ENCODE measurements around the gene CLTB. TPM values are rescaled to one million over a fixed set of nuclear protein-coding genes. Genes with fewer than 3 reads are reported as not detected.

The CLTB gene
- total RNA-seq, 1 donor from 2014 or later: 117 TPM

DNA sequence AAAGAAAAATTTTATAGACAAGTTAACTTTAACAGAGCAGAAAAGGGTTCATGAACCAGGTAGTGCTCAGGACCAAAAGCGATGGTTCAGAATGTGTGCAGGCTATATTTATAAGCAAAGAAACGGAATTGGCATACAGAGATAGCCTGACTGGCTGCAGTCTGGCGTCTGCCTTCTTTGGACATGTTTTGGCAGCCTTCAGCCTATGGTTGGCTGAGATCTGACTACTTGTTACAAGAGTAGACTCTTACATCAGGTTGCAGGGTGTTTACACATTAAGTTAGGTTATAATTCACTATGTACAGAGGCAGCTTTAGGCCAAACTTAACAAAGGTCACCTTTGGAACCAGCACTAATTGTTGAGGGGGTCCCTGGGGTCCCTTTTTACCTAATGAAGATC is 34.9 kb downstream of the CLTB start:
- Histone ChIP-seq H3K9ac (ENCODE audit: low read length) (no peak overlapping the region), H3K27me3 (ENCODE audit: insufficient read depth, low read length) (no peaks in the 10 kb centered on the region), H3K79me2 (ENCODE audit: insufficient read depth, low read length) (peaks cover 23% of the 10 kb centered on the region), H3K36me3 (ENCODE audit: insufficient read depth, low read length) (peaks cover 27% of the 10 kb centered on the region), H3K4me1 (ENCODE audit: insufficient read depth, low read length) (no peaks in the 10 kb centered on the region), H2AFZ (ENCODE audit: low read depth, low read length) (no peak overlapping the region), H4K20me1 (ENCODE audit: insufficient read depth, low read length) (peaks cover 31% of the 10 kb centered on the region), H3K4me3 (ENCODE audit: insufficient read depth, low read depth, low read length) (no peak overlapping the region), H3K4me2 (ENCODE audit: low read length) (no peak overlapping the region), H3K27ac (ENCODE audit: low read depth, low read length) (no peak overlapping the region), H3K9me3 (ENCODE audit: insufficient read depth, low read depth, low read length) (no peaks in the 10 kb centered on the region)
- no peaks in the 10 kb centered on the region for H3K4me1 Mint-ChIP-seq (ENCODE audit: low read depth, unreplicated experiment)
- H3K9me3 Mint-ChIP-seq (ENCODE audit: unreplicated experiment): no peaks in the 10 kb centered on the region
- H3K4me3 Mint-ChIP-seq (ENCODE audit: unreplicated experiment): no peak overlapping the region
- DNase-seq (ENCODE audit: low read depth) (no peak), FAIRE-seq (no peak)
- TF ChIP-seq EZH2 (IDR thresholded peaks at IDR 0.05; ENCODE audit: insufficient read depth, low read length): no peak
- H3K36me3 Mint-ChIP-seq (ENCODE audit: low read depth, unreplicated experiment): peaks cover 15% of the 10 kb centered on the region
- H3K27me3 Mint-ChIP-seq (ENCODE audit: low read depth, unreplicated experiment): no peaks in the 10 kb centered on the region
- H3K27ac Mint-ChIP-seq (ENCODE audit: unreplicated experiment): no peak overlapping the region

DNA sequence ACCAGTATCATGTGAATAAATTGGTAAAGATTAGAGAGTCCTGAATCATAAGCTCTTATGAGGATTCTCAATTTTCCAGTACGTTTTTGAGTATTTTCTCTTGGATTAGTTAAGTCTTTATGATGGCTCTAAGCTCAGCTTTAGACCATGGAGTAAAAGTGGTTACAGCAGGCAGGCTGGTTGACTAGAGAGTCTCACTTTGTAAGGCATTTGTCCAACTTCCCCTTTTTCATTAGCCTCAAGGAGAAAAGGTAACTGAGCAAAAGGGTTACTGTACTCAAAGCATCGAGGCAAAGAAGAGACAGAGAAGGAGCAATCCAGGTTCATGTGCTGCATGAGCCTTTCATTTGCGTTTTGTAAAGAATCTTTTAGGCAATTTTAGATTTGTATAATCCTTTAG is 36.5 kb downstream of the CLTB start:
- Histone ChIP-seq H3K27me3 (ENCODE audit: insufficient read depth, low read length) (no peaks in the 10 kb centered on the region), H3K36me3 (ENCODE audit: insufficient read depth, low read length) (peaks cover 22% of the 10 kb centered on the region), H3K9ac (ENCODE audit: low read length) (no peak overlapping the region), H3K4me3 (ENCODE audit: insufficient read depth, low read depth, low read length) (no peak overlapping the region), H3K79me2 (ENCODE audit: insufficient read depth, low read length) (peaks cover 7% of the 10 kb centered on the region), H2AFZ (ENCODE audit: low read depth, low read length) (no peak overlapping the region), H3K4me1 (ENCODE audit: insufficient read depth, low read length) (no peaks in the 10 kb centered on the region), H3K27ac (ENCODE audit: low read depth, low read length) (no peak overlapping the region), H3K4me2 (ENCODE audit: low read length) (no peak overlapping the region), H4K20me1 (ENCODE audit: insufficient read depth, low read length) (peaks cover 18% of the 10 kb centered on the region), H3K9me3 (ENCODE audit: insufficient read depth, low read depth, low read length) (no peaks in the 10 kb centered on the region)
- Mint-ChIP-seq H3K4me1 (ENCODE audit: low read depth, unreplicated experiment) (no peaks in the 10 kb centered on the region), H3K9me3 (ENCODE audit: unreplicated experiment) (no peaks in the 10 kb centered on the region), H3K4me3 (ENCODE audit: unreplicated experiment) (no peak overlapping the region), H3K36me3 (ENCODE audit: low read depth, unreplicated experiment) (peaks cover 13% of the 10 kb centered on the region), H3K27me3 (ENCODE audit: low read depth, unreplicated experiment) (no peaks in the 10 kb centered on the region), H3K27ac (ENCODE audit: unreplicated experiment) (no peak overlapping the region)
- no peak for DNase-seq (ENCODE audit: low read depth)
- no peak for TF ChIP-seq EZH2 (IDR thresholded peaks at IDR 0.05; ENCODE audit: insufficient read depth, low read length)
- TF ChIP-seq, protein P1, sequence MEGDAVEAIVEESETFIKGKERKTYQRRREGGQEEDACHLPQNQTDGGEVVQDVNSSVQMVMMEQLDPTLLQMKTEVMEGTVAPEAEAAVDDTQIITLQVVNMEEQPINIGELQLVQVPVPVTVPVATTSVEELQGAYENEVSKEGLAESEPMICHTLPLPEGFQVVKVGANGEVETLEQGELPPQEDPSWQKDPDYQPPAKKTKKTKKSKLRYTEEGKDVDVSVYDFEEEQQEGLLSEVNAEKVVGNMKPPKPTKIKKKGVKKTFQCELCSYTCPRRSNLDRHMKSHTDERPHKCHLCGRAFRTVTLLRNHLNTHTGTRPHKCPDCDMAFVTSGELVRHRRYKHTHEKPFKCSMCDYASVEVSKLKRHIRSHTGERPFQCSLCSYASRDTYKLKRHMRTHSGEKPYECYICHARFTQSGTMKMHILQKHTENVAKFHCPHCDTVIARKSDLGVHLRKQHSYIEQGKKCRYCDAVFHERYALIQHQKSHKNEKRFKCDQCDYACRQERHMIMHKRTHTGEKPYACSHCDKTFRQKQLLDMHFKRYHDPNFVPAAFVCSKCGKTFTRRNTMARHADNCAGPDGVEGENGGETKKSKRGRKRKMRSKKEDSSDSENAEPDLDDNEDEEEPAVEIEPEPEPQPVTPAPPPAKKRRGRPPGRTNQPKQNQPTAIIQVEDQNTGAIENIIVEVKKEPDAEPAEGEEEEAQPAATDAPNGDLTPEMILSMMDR (IDR thresholded peaks at IDR 0.05; ENCODE audit: insufficient read depth, low read depth, low read length): no peak
- FAIRE-seq: peak; percentile 62

DNA sequence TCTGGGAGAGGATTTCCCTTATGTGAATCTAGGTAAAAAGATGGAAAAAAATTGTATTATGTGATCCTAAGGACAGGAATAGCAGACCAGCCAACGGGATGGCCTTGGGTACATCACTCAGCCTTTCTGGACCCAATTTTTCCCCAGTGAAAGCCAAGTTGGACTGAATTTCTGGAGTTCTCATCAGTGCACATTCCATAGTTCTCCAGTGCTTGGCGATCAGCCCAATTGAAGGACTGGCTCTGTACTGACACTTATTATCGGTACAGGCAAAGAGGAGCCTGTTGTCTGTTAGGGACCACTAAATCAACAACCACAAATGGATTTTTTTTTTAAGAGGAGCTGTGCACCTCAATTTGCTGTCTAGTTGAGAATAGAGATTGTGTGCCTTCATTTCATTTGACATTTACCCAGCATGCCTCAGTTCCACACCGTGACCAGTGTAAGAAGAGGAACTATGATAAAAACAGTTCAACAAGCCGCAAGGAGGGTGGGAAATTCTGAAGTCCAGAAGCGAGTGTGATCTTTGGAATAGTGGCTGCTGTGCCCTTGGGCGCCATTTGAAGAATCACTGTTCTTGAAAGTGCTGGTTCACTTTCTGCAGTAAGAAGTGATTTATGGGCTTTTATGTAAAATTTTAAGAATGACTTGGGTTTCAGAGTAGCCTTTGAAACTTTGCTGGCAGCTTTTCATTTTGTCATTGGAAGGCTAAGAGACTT is 43.1 kb downstream of the CLTB start:
- H3K9me3 Mint-ChIP-seq (ENCODE audit: unreplicated experiment): no peaks in the 10 kb centered on the region
- H3K27ac ChIP-seq (ENCODE audit: low read depth, low read length): no peak overlapping the region
- H3K4me3 ChIP-seq (ENCODE audit: insufficient read depth, low read depth, low read length): no peak overlapping the region
- no peaks in the 10 kb centered on the region for H3K79me2 ChIP-seq (ENCODE audit: insufficient read depth, low read length)
- H3K36me3 ChIP-seq (ENCODE audit: insufficient read depth, low read length): peaks cover 14% of the 10 kb centered on the region
- H3K4me3 Mint-ChIP-seq (ENCODE audit: unreplicated experiment): no peak overlapping the region
- FAIRE-seq (no peak), DNase-seq (ENCODE audit: low read depth) (no peak)
- no peaks in the 10 kb centered on the region for H3K27me3 ChIP-seq (ENCODE audit: insufficient read depth, low read length)
- peaks cover 2% of the 10 kb centered on the region for H3K36me3 Mint-ChIP-seq (ENCODE audit: low read depth, unreplicated experiment)
- no peaks in the 10 kb centered on the region for H3K9me3 ChIP-seq (ENCODE audit: insufficient read depth, low read depth, low read length)
- no peak for TF ChIP-seq EZH2 (IDR thresholded peaks at IDR 0.05; ENCODE audit: insufficient read depth, low read length)
- TF ChIP-seq, protein P1 (IDR thresholded peaks at IDR 0.05; ENCODE audit: insufficient read depth, low read depth, low read length): no peak
- H3K27me3 Mint-ChIP-seq (ENCODE audit: low read depth, unreplicated experiment): no peaks in the 10 kb centered on the region
- H3K9ac ChIP-seq (ENCODE audit: low read length): no peak overlapping the region
- H3K4me2 ChIP-seq (ENCODE audit: low read length): no peak overlapping the region
- no peaks in the 10 kb centered on the region for H3K4me1 ChIP-seq (ENCODE audit: insufficient read depth, low read length)
- no peaks in the 10 kb centered on the region for H4K20me1 ChIP-seq (ENCODE audit: insufficient read depth, low read length)
- H3K4me1 Mint-ChIP-seq (ENCODE audit: low read depth, unreplicated experiment): peaks cover 2% of the 10 kb centered on the region
- no peak overlapping the region for H3K27ac Mint-ChIP-seq (ENCODE audit: unreplicated experiment)
- H2AFZ ChIP-seq (ENCODE audit: low read depth, low read length): no peak overlapping the region
